ENCODE data around the gene SDCCAG8.

GRCh38 chr1:243435836-243436235 is 180.0 kb downstream of the SDCCAG8 start:
- TF ChIP-seq CTCF (IDR thresholded peaks at IDR 0.05; ENCODE audit: control extremely low read depth in 1 of 3, insufficient read depth in 1 of 3, low read depth in 1 of 3, low read length in 3 of 3) = no peak
- TF ChIP-seq POLR2AphosphoS5 (IDR thresholded peaks at IDR 0.05; ENCODE audit: low read depth, low read length) = no peak
- TF ChIP-seq EGR1 (IDR thresholded peaks at IDR 0.05; ENCODE audit: borderline replicate concordance, low read depth, low read length) = no peak
- TF ChIP-seq SIRT6 (IDR thresholded peaks at IDR 0.05; ENCODE audit: low read length) = no peak
- TF ChIP-seq BCL11A (IDR thresholded peaks at IDR 0.05; ENCODE audit: low read depth in 2 of 2, low read length in 2 of 2) = no peak
- TF ChIP-seq CEBPB (IDR thresholded peaks at IDR 0.05; ENCODE audit: low read depth, low read length) = no peak
- no peak for TF ChIP-seq TAF1 (IDR thresholded peaks at IDR 0.05; ENCODE audit: low read depth, low read length)
- TF ChIP-seq POLR2A (IDR thresholded peaks at IDR 0.05; ENCODE audit: control extremely low read depth in 1 of 2, low read depth in 2 of 2, low read length in 2 of 2) = no peak
- no peak for TF ChIP-seq MAX (IDR thresholded peaks at IDR 0.05)
- no peak for TF ChIP-seq TEAD4 (IDR thresholded peaks at IDR 0.05; ENCODE audit: low read depth, low read length)

Measured in H1 (cell line).